PFSK-1 (cell line): Measurements from ENCODE around the gene SH2D4B. TPM values are rescaled to one million over a fixed set of nuclear protein-coding genes. Genes with fewer than 3 reads are reported as not detected.

ENCODE experiments used
- FOXP2 ChIP-seq: optimal IDR thresholded peaks from 2 replicates; pipeline ENCODE3; 2011; ENCODE audit warnings: borderline replicate concordance, control low read depth, inconsistent platforms; ENCODE audit not compliant: insufficient read depth; ENCODE audit errors: extremely low read length, extremely low read depth
- POLR2AphosphoS5 ChIP-seq: IDR thresholded peaks from 2 replicates; pipeline ENCODE4 v1.6.1; 2012; ENCODE audit warnings: low read depth, mild to moderate bottlenecking, control low read depth, low read length, moderate library complexity
- REST ChIP-seq, 2 experiments: IDR thresholded peaks; 2 replicates each; pipeline versions ENCODE4 v1.6.1 to v1.8.0; 2011 to 2012; ENCODE audit warnings: low read depth in 2 of 2, low read length in 2 of 2, control low read depth in 1 of 2, inconsistent platforms in 1 of 2, mild to moderate bottlenecking in 1 of 2, moderate library complexity in 1 of 2; ENCODE audit not compliant: insufficient read depth in 1 of 2
- SIN3A ChIP-seq: IDR thresholded peaks from 2 replicates; pipeline ENCODE4 v1.6.1; 2012; ENCODE audit warnings: mild to moderate bottlenecking, low read length, moderate library complexity, borderline replicate concordance; ENCODE audit not compliant: insufficient read depth
- TAF1 ChIP-seq: IDR thresholded peaks from 2 replicates; pipeline ENCODE4 v1.6.1; 2012; ENCODE audit warnings: low read length, control low read depth, borderline replicate concordance; ENCODE audit not compliant: insufficient read depth
- polyA plus RNA-seq: library from polyadenylated mRNA; unstranded; fragments of >200 nt; gene quantifications from one replicate; pipeline ENCODE4 v1.2.1, GENCODE V29; 2012; ENCODE audit warnings: low read depth, missing spikeins; ENCODE audit not compliant: insufficient read length

The SH2D4B gene
- polyA plus RNA-seq, result 0.21 TPM

- TF ChIP-seq POLR2AphosphoS5 (no peak), TAF1 (no peak), FOXP2 (no peak), REST (IDR thresholded peaks at IDR 0.05; ENCODE audit: insufficient read depth in 1 of 2, low read depth in 2 of 2, low read length in 2 of 2) (no peak), SIN3A (no peak)
Measured at GRCh38 chr10:80537736-80538480, at the start of gene SH2D4B. Gene SH2D4B, plus strand, starts transcription at chr10:80537902. Its CDS starts 430 bp downstream, at chr10:80538332.

- TF ChIP-seq REST (IDR thresholded peaks at IDR 0.05; ENCODE audit: insufficient read depth in 1 of 2, low read depth in 2 of 2, low read length in 2 of 2) (no peak), SIN3A (no peak), POLR2AphosphoS5 (no peak), TAF1 (no peak), FOXP2 (no peak)
Measured at GRCh38 chr10:80488539-80489066, 49.1 kb upstream of the SH2D4B start.

- no peak for TF ChIP-seq FOXP2
- no peak for TF ChIP-seq TAF1
- TF ChIP-seq POLR2AphosphoS5, result no peak
- TF ChIP-seq REST (IDR thresholded peaks at IDR 0.05; ENCODE audit: insufficient read depth in 1 of 2, low read depth in 2 of 2, low read length in 2 of 2), result no peak
- no peak for TF ChIP-seq SIN3A
Measured at GRCh38 chr10:80489371-80490112, 48.2 kb upstream of the SH2D4B start.

- TF ChIP-seq POLR2AphosphoS5 (no peak), REST (IDR thresholded peaks at IDR 0.05; ENCODE audit: insufficient read depth in 1 of 2, low read depth in 2 of 2, low read length in 2 of 2) (no peak), TAF1 (no peak), SIN3A (no peak), FOXP2 (no peak)
Measured at GRCh38 chr10:80491251-80492102, 46.2 kb upstream of the SH2D4B start.
